Activated CD4-positive, CD25-positive, alpha-beta regulatory T cell treated with anti-CD3 and anti-CD28 coated beads, Interleukin-2, amount 50 U/mL, for 24 hours (primary cell): Measurements from ENCODE around the gene KCNA10.
"Not testable (repeated sequence)": the region's sequence is repeated elsewhere in the genome, so short reads cannot be mapped to it uniquely, and the experiment has no call there.

ENCODE experiments used
- ATAC-seq, 2 donors: fragments of 150-1000 bp; cut with Tn5 transposase; one replicate each; pipeline ENCODE4 v1.10.0; 2021; ENCODE audit warnings: mild to moderate bottlenecking in 1 of 2, moderate library complexity in 1 of 2

Gene KCNA10

DNA sequence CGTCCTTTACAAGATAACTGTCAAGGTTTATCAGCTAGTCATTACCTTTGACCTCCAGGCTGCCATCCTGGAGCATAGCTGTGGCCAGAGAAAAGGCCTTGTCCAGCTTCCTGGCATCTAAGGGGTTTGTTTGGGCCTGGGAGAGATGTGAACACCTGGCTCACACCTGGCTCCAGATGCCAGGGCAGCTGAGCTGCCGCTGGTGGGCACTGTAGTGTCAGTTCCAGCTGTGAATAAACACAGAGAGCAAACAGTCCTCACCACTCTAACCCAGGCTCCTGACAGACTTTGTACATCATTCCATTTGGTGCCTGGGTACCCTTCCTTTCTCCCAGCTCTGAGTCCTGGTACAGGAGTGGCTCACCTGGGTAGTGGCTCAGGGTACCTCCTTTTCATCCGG, 14.3 kb upstream of the KCNA10 start:
- ATAC-seq = no peak

DNA sequence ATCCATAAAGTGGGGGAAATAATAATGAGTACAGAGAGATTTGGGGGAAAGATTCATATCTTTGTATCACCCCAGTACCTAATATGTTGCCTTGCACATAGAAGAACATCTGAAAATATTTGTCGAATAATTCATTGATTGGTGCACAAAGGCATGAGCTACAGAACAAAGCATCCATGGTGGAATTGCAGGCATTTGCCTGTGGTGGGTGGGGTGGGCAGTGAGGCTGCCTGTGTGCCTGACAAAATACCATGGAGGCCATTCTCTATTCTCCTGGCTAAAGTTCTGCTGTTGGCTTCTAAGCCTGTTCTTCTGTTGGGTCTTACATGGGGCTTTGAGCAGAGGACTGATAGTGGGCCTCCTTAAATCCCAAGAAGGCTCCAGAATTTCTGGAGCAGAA, 10.0 kb upstream of the KCNA10 start:
- no peak for ATAC-seq

DNA sequence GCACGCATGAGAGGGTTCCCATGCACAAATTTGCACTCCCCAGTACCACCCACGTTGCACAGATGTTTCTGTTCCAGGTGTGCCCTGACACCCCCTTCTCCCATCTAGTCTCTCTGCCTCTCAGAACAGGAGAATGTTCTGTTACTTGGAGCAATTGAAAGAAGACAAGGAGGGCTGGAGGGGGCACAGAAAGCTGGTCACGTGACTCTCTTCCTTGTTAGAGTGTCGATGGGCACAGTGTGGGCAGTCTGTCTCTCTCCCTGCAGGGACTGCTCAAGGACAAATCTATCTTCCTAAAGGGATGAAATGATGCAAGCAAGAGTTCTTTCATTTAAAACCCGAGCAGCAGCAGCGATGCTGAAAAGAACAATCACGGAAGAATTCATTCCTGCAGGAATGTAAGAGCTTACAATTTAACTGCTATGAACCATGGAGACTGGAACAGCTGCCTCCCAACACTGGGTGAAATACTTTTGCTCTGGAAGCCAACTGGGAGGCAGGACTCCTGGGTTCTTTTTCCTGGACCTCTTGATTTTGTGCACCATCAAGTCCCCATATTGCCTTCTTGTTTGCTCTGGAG, 7.3 kb upstream of the KCNA10 start:
- no peak for ATAC-seq

DNA sequence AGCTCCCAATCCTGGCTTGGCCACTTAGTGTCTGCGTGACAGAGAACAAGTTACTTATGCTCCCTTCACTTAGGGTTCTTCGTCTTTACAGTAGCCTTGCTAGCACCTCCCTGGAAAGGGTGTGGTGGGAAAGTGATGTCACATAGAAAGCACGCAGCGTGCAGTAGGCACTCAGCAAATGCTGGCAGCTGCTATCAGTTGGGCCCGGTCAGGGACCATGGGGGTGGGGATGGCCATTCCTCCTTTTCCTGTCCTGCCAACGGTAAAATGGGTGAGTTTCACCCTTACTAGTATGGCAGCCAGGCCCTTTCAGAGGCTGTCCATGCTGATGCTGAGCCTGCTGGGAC, 6.2 kb upstream of the KCNA10 start:
- ATAC-seq = no peak

DNA sequence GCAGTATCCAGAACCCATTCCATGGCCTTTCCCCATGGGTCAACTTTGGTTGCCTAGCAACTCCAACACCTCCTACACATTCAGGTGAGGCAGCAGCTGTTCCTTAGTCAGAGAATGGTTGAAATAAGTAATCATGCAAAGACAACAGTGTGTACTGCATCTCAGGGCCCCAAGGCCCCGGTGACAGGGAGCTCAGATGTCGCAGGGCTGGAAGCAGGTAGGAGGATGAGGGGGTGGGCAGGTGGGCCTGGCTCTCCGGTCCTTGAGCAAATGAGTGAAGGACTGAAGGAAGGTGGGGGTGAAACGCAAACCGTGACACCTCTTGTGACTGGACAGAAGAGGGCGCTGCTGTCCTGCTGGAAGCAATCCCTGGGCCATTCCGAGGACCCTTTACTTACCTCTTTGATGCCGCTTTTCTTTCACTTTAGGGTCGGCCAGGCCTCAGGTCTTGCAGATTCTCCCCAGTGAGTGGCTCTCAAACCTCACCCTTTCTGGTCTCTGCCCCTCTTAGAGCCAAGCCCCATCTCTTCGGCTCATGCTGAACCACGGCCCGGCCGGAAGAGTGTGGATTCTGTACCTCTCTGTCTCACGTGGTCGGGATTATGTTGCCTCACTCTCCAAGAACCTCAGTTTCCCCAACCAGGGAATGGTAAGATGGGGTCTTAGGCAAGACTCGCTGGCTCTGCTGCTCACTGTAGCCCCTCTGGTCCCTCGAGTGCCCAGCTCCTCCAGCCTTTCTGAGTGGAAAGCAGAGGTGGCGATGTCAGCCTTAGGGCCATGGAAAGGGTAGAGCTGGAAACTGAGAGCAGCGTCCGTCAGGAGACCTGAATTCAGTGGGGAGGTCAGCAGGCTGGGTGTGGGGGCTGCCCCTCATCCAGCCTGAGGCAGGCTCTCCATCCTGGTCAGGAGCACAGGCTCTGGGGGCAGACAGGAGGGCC, 5.6 kb upstream of the KCNA10 start:
- ATAC-seq = peak; percentile 27 to 60

DNA sequence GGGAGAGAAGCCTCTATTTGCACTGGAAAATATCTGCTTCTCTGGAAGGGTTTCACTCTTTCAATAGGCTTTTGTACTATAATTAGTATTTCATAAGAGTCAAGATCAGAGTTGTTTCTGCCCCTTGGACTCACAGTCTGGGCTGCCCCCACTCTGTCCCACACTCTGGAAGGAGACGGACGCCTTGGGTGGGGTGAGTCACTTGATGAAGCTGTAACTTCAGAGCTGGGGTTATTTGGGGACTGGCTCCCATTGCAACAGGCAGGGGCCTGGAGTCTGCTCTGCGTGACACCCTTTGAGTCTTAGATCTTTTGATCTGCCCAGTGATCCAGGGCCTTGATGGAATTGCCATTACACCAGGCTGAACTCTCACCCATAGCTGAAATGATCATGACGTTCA, 4.0 kb upstream of the KCNA10 start:
- no peak for ATAC-seq

DNA sequence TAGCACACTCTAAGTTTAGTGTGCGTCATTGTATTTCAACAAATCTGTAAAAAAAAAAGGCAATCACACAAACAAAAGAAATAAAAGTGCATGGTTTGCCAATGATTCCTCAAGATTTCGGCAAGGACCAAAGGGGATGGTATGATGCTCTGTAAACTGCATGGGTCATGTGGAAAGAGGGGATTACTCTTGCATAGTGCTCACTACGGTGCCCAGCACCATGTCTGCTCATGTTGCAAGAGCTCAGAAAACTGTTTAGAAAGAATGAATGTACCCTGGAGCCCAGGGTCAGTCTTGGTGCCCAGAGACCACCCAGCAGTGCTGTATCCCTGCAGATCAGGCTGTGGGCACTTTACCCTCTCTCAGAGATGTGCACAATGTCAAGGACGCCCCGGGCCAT, 3.6 kb upstream of the KCNA10 start:
- no peak for ATAC-seq

DNA sequence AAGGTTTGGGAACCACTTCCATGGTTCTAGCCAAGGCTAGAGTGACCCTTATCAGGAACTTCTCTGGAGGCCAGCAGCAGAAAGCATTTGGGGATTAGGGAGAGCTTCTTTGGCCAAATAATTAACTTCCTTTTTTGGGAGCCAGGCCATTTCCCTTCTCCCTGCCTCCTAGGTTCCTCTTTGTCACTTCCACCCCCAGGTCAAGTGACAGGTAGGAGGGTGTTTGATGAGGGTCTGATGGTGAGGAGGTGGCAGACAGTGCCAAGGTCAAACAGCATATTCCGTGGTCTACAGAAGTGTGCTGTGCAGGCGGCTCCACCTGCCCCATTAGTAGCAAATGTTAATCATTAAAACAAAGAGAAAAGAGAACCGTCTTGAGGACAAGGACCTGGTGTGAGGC, 1.9 kb upstream of the KCNA10 start:
- ATAC-seq = no peak

DNA sequence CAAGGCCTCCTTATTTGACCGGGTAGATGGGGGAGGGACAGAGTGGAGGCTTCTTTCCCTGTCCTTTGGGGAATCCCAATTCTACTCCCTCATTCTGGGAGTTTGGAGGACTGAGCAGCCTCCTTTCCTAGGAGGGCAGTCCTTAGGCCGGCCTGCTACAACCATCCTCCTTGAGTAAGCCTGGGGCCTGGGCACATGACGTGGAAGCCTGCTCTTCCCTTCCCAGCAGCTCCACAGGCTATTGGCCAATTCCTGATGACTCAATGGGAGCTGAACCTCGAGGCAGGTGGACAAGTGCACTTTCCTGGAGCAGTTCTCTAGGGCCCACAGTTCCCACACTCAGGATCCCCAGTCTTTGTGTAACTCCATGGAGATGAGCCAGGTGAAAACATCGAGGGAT, 3.1 kb downstream of the KCNA10 start:
- no peak for ATAC-seq

DNA sequence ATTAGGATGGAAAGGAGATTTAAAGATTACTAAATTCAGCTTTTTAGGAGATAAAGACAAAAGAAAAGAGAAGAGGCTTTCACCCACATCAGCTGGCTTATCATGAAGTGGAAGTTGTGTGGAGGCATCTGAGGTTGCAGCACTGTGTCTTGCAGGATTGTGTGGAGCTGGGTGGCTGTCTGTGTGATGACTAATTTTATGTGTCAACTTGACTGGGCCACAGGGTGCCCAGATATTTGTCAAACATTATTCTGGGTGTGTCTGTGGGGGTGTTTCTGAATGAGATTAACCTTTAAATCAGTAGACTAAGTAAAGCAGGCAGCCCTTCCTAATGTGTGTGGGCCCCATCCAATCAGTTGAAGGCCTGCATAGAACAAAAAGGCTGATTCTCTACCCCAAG, 3.9 kb downstream of the KCNA10 start:
- no peak for ATAC-seq

DNA sequence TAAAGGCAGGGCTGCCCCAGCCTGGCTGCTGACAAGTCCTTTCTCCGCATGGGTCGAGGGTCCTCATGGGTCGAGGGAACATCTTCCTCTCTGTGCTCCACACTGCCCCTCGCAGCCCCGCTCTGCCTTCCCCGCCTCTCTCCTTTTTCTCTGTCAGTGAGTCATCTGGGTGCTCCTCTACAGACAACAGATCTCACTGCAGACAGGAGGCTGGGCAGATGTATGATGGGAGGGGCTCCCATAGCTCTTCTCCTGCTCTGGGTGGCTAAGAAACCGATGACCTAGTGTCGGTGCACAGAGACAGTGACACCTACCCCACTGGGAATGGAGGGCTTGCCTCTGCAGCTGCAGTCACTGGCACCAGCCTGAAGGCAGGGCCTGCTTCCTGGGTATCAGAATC, 5.5 kb downstream of the KCNA10 start:
- ATAC-seq = no peak

DNA sequence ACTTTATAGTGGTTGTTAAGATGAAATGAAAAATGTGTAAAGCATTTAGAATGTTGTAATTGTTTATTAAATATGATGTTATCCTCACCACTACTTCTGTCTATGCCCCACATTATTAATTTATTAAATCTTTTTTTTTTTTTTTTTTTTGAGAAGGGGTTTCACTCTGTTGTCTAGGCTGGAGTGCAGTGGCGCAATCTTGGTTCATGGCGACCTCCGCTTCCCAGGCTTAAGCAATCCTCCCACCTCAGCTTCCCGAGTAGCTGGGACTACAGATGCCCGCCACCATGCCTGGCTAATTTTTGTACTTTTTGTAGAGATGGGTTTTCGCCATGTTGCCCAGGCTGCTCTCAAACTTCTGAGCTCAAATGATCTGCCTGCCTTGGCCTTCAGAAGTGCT, 7.5 kb downstream of the KCNA10 start:
- no peak for ATAC-seq

DNA sequence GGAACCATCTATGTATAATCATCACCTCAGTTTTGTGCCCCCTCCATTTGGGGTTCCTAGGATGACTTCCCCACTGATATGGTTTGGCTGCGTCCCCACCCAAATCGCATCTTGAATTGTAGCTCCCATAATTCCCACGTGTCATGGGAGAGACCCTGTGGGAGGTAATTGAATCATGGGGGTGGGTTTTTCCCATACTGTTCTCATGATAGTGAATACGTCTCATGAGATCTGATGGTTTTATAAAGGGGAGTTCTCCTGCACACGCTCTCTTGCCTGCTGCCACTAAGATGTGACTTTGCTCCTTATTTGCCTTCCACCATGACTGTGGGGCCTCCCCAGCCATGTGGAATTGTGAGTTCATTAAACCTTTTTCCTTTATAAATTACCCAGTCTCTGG, 8.1 kb downstream of the KCNA10 start:
- not testable (repeated sequence) for ATAC-seq

DNA sequence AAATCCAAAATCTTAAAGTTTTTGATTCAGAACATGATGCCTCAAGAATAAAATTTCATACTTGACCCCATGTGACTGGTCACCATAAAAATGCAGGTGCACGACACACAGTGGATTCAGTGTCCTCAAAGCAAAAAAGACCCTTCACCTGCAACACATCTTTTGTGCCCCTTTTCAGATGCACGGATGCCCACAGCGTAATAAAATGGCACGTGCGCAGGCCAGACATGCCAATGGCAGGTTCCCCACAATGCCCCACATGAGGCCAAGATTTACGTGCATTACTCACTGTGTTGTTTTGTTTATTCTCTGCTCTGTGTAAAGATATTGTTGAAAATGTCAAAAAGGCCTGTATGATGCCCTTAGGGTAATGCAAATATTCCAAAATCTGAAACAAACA, 9.3 kb downstream of the KCNA10 start:
- ATAC-seq = no peak

DNA sequence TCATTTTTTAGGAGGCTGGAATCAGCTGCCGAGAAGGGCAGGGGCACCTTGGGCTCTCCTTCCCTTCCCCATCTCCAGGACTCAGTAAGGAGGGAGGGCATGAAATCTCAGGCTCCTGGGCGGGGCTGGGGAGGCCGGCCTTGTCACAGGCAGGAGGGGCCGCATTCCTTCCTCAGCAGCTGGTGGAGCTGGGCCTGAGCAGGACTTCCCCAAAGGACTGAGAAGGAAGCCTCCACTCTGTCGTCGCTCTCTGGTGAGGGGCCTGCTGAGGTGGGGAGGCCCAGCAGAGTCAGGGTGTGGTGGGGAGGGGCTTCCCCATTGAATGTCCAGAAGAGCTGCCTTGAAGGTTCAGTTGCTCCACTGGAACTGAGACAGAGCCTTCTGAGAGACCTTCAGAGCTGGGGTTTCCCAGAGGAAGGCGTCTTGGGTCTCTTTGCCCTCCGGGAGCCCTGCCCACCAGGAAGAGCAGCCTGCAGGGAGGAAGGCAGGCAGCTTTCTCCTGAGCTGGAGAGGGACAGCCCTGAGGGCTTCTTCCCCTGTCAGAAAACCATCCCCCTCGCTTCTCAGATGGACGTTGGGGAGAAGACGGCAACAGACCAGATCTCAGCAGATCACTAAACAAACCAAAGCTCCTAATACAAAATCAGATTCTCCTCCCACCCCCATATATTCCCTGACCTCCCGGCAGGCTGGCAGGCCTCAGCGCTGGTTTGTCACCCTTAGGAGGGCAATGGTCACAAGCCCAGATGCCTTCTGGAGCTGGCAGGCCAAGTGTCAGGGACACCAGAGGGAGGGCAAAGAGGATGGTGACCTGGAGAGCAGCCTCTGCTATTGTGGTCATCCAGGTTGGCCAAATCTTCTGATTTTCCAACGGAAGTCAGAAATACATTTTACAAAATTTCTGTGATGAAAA, 10.7 kb downstream of the KCNA10 start:
- no peak for ATAC-seq

DNA sequence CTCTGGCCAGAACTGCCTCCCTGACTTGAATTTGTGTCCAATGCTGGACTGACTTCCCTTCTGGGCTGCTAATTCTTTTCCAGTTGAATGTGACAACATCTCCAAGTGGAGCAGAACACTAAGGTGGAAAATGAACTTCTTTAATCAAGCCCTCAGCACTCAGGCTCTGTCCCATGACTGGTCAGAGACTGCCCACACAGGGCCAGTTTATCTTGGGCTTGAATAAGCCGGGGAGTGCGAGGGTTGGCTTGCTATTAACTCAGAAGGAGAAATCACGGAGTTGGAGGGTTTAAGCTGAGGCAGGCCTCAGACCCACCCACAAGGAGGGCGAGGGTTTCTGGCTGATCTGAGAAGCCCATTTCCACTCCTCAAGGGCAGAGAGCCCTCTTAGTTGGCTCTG, 12.4 kb downstream of the KCNA10 start:
- ATAC-seq = no peak

DNA sequence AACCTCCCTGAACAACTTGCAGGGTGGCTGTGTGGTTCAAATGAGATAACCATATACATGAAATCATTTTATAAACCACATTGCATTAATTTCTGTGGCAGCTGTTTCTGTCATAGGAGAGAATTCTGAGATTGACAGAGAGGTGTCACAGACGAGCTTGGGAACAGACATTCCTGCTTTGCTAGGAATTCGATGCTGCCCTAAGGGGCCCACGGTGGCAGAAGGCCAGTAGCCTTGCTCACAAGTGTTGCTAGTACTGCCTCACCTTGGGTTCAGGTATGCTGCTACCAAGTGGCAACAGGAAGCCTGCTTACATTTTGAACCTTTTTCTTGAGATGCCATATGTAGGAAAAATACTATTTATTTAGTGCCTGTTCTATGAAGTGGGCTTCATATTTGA, 13.4 kb downstream of the KCNA10 start:
- no peak for ATAC-seq

DNA sequence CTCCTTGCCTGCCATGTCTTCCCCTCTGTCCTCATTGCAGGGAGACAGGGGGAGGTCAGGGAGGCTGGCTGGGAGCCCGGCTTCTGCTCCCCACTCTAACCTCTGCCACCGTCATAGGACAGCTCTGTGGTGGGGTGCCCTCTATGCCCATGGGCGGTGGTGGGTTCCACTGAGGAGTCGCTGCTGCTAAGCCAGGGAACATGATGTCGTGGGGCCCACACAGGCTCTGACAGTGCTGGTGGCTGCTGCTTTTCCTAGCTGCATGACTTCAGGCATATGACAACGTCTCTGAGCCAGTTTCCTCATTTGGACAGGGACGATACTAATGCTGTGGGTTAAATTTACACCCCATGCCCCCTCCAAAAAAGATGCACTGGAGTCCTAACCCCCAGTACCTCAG, 14.7 kb downstream of the KCNA10 start:
- ATAC-seq = no peak

DNA sequence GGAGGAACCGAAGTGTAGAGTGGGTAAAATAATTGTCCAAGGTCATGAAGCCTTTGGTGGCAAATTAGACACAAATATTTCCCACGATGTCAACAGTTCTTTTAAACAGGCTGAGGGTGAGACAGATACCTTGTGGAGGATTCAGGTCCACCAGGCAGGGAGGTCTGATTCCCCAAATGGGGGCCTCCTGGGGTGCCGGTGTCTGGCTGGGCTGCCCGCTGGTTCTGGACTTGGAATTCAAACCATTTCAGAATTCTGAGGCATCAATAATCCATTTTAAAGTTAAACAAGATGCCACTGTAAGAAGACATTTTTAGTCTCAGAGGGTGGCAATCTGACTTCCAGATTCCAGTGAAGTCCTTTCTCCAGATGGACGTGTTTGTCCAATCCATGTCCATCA, 15.5 kb downstream of the KCNA10 start:
- ATAC-seq = no peak

DNA sequence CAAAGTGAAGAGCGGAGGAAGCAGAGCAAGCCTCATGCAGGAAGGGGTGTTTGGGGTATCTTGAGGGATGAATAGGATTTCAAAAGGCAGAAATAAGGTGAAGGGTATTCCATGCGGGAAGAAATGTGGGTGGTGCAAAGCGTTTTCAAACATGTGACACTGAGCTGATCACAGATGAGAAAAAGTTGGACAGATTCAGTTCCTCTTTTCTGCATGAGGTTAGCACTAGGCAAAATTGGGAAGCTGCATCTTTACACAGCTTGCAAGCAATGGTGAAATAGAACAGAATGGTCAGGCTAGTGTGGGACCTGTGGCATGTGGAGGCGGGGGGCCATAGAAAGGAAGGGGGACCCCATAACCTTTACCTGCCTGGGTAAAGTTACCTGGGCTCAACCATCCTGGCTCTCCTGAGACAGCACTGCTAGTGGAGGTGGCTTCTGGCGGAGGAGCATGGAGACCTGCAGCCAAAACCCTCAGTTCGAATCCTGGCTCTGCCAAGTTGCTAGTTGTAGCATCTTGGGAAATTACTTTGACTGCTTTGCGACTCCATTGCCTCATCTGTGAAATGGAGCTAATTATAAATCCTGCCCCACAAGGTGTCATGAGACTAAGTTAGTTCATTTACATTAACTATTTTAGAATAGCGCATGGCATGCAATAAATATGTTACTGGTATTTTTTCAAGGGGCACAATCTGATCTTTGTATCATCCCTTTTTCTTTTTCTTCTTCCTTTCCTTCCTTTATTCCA, 16.4 kb downstream of the KCNA10 start:
- no peak for ATAC-seq

DNA sequence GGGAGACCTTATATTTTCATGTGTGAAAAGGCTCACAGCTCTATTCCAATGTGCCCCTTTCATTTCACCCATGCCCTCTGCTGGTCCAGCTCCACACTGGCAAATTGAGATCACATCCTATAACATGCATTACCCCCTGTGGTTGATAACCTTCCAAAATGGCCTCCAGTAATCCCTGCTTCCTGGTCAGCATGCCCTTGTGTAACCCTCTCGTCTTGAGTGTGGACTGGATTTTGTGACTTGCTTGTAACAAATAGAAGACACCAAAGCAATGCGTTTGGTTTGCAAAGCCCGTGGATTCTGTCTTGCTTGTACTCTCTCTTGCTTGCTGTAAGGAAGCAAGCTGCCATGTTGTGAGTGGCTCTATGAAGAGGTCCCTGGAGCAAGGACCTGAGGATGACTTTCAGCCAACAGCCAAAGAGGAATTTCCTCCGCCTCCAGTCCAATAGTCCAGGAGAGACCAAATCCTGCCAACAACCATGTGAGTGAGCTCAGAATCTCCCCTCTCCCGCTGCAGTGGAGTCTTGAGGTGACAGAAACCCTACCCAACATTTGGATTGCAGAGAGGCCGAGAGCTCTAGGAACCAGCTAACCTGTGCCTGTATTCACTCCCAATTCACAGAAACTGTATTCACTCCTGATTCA, 17.4 kb downstream of the KCNA10 start:
- no peak for ATAC-seq

DNA sequence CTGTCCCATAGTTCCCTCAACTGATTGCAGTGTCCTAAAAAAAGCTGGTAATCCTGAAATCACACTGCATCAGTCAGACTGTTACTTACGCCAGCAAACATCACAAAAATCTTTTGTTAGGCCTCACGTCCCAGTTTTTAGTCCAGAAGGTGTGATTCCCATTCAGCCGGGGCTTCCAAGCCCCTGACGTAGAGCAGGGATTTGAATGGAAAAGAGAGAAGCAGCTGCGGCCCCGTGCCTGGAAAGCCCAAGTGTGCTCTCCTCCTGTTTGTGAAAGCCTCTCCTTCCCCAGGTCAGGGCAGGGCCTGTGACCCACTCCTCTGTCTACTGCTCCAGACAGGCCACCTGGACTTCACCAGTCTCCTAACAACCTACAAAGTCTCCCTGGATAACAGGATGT, 20.7 kb downstream of the KCNA10 start:
- ATAC-seq = no peak
